Keratinocyte (primary cell): ENCODE results near the gene KRTAP10-6. TPM values are rescaled to one million over a fixed set of nuclear protein-coding genes. Genes with fewer than 3 reads are reported as not detected.

Experiments
- DNase-seq: peaks from one replicate; pipeline ENCODE4 v3.0.0-alpha.2; 2011; ENCODE audit warnings: low read depth, missing footprints, low spot score
- FAIRE-seq: peaks from 2 replicates; lab custom pipeline; 2011; peaks lifted over from hg19 to GRCh38; lab: Jason Lieb, UNC
- H2AFZ ChIP-seq: 2 replicates; pipeline ENCODE4 v1.6.0; 2012; ENCODE audit warnings: low read length, control low read depth, inconsistent platforms; ENCODE audit not compliant: control insufficient read depth
- H3K27ac ChIP-seq: 2 replicates; pipeline ENCODE4 v1.5.1; 2011; ENCODE audit warnings: low read length; ENCODE audit not compliant: control insufficient read depth, insufficient read depth
- H3K27me3 ChIP-seq: 3 replicates; pipeline ENCODE4 v1.6.0; 2011; ENCODE audit warnings: low read length; ENCODE audit not compliant: control insufficient read depth, insufficient read depth; ENCODE audit errors: extremely low read depth
- H3K36me3 ChIP-seq, 2 experiments: 2 replicates in 1 of 2; 3 replicates in 1 of 2; pipeline ENCODE4 v1.5.1; 2011; ENCODE audit warnings: low read length in 2 of 2, mild to moderate bottlenecking in 1 of 2; ENCODE audit not compliant: control insufficient read depth in 2 of 2, insufficient read depth in 2 of 2; ENCODE audit errors: extremely low read depth in 1 of 2
- H3K4me1 ChIP-seq: 3 replicates; pipeline ENCODE4 v1.5.1; 2011; ENCODE audit warnings: low read length; ENCODE audit not compliant: control insufficient read depth, insufficient read depth; ENCODE audit errors: extremely low read depth
- H3K4me2 ChIP-seq: 3 replicates; pipeline ENCODE4 v1.6.0; 2011; ENCODE audit warnings: low read depth, low read length; ENCODE audit not compliant: control insufficient read depth, insufficient read depth; ENCODE audit errors: extremely low read depth
- H3K4me3 ChIP-seq, 3 experiments: fragments of 200-600 bp in 1 of 3; sonication (generic) in 1 of 3; 2 replicates in 2 of 3; 3 replicates in 1 of 3; pipeline ENCODE4 v1.5.1; 2011 to 2016; ENCODE audit warnings: low read length in 3 of 3, mild to moderate bottlenecking in 3 of 3, control low read depth in 2 of 3, inconsistent platforms in 1 of 3, low read depth in 1 of 3, mixed read lengths in 1 of 3, mixed run types in 1 of 3, moderate library complexity in 1 of 3; ENCODE audit not compliant: control insufficient read depth in 2 of 3, insufficient read depth in 2 of 3; ENCODE audit errors: extremely low read depth in 1 of 3
- H3K79me2 ChIP-seq: 2 replicates; pipeline ENCODE4 v1.6.0; 2012; ENCODE audit warnings: low read length; ENCODE audit not compliant: control insufficient read depth, insufficient read depth
- H3K9ac ChIP-seq: 3 replicates; pipeline ENCODE4 v1.6.0; 2011; ENCODE audit warnings: low read length; ENCODE audit not compliant: control insufficient read depth, insufficient read depth; ENCODE audit errors: extremely low read depth
- H3K9me1 ChIP-seq: 3 replicates; pipeline ENCODE4 v1.6.0; 2011; ENCODE audit warnings: low read length; ENCODE audit not compliant: control insufficient read depth, insufficient read depth; ENCODE audit errors: extremely low read depth
- H3K9me3 ChIP-seq: 2 replicates; pipeline ENCODE4 v1.5.1; 2012; ENCODE audit warnings: low read depth, low read length; ENCODE audit not compliant: control insufficient read depth
- H4K20me1 ChIP-seq: 3 replicates; pipeline ENCODE4 v1.6.0; 2011; ENCODE audit warnings: low read length; ENCODE audit not compliant: control insufficient read depth, insufficient read depth; ENCODE audit errors: extremely low read depth
- EZH2 ChIP-seq: IDR thresholded peaks from one replicate; pipeline ENCODE4 v1.6.1; 2012; ENCODE audit warnings: inconsistent platforms, mild to moderate bottlenecking, low read length, moderate library complexity
- dilution Hi-C: fragments of 300-500 bp; cut with MboI; formaldehyde crosslinking; loops from one replicate; pipeline ENCODE4 v1.7.0; 2020; ENCODE audit warnings: low sequenced_read_pairs; ENCODE audit not compliant: extremely low pct_ligation_motif_present
- polyA plus RNA-seq, 5 experiments: library from polyadenylated mRNA; depleted of rRNA in 3 of 5; stranded (reverse) in 3 of 5; stranded (forward) in 1 of 5; unstranded in 1 of 5; fragments of >200 nt; gene quantifications; 1 replicate in 1 of 5; 2 replicates in 3 of 5; 3 replicates in 1 of 5; pipeline versions ENCODE4 v1.2.1 to v1.2.3, GENCODE V29; 2011 to 2012; ENCODE audit warnings: missing spikeins in 2 of 5, low read depth in 1 of 5, low replicate concordance in 1 of 5
- TF ChIP-seq, protein P1 (sequence below), 3 experiments: IDR thresholded peaks in 1 of 3; conservative IDR thresholded peaks in 1 of 3; optimal IDR thresholded peaks in 1 of 3; 2 replicates in 2 of 3; 3 replicates in 1 of 3; pipeline versions ENCODE3 to v1.5.1; 2011; ENCODE audit warnings: low read length in 3 of 3, mild to moderate bottlenecking in 3 of 3, moderate library complexity in 2 of 3, control low read depth in 1 of 3, inconsistent platforms in 1 of 3; ENCODE audit not compliant: insufficient read depth in 2 of 3; ENCODE audit errors: extremely low read depth in 1 of 3

Gene KRTAP10-6
- polyA plus RNA-seq, 1 donor (not counting 4 experiments of a cell fraction or from before 2014, with no cell fraction given), result not detected

DNA sequence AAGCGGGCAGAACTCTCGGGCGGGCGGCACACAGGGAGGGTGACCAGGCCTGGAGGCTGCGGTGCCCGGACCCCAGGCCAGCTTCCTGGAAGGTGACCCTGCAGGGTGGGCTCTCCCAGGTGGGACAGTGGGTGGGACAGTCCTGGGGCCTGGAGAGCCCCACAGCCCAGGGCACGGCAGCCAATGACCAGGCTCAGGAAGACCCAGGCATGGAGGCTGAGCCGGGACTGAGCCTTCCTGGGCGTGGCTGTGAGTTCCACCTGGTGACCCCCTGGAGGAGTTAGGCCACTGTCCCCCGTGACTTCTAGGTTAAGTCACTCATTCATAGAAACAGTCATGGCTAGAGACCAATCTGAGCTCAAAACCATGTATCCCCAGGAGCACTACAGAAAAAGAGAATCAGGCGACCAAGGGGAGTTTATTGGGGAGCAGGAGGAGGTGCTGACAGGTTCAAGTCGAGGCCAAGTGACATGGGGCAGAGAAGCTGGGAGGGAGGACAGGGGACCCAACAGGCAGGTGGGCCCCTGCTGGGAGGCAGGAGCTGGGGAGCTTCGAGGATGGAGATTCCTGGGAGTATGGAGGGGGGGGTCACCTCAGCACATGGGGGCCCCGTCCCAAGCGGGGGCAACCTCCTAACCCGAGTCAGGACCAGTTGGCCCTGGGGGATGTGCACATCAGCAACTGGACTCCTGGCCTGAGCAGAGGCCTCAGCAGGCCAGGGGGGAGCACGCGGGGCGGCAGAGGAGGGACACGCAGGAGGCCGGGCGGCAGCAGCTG lies 13.1 kb downstream of the KRTAP10-6 start:
- H3K79me2 ChIP-seq, result no peaks in the 10 kb centered on the region
- H3K4me2 ChIP-seq, result no peak overlapping the region
- H3K4me3 ChIP-seq, result no peak overlapping the region
- no peak overlapping the region for H2AFZ ChIP-seq
- H3K9me3 ChIP-seq, result peaks cover 11% of the 10 kb centered on the region
- no peak overlapping the region for H3K9ac ChIP-seq
- dilution Hi-C loops, result no loop called here
- TF ChIP-seq EZH2, result no peak
- TF ChIP-seq, protein P1, sequence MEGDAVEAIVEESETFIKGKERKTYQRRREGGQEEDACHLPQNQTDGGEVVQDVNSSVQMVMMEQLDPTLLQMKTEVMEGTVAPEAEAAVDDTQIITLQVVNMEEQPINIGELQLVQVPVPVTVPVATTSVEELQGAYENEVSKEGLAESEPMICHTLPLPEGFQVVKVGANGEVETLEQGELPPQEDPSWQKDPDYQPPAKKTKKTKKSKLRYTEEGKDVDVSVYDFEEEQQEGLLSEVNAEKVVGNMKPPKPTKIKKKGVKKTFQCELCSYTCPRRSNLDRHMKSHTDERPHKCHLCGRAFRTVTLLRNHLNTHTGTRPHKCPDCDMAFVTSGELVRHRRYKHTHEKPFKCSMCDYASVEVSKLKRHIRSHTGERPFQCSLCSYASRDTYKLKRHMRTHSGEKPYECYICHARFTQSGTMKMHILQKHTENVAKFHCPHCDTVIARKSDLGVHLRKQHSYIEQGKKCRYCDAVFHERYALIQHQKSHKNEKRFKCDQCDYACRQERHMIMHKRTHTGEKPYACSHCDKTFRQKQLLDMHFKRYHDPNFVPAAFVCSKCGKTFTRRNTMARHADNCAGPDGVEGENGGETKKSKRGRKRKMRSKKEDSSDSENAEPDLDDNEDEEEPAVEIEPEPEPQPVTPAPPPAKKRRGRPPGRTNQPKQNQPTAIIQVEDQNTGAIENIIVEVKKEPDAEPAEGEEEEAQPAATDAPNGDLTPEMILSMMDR (optimal IDR thresholded peaks at IDR 0.05 in 1 of 3, IDR thresholded peaks at IDR 0.05 in 1 of 3, conservative IDR thresholded peaks at IDR 0.05 in 1 of 3; ENCODE audit: extremely low read depth in 1 of 3, insufficient read depth in 2 of 3, low read length in 3 of 3), result no peak
- FAIRE-seq (no peak), DNase-seq (no peak)
- H3K4me1 ChIP-seq, result no peaks in the 10 kb centered on the region
- H3K36me3 ChIP-seq, result no peaks in the 10 kb centered on the region
- no peaks in the 10 kb centered on the region for H3K9me1 ChIP-seq
- no peaks in the 10 kb centered on the region for H4K20me1 ChIP-seq
- no peak overlapping the region for H3K27ac ChIP-seq
- no peaks in the 10 kb centered on the region for H3K27me3 ChIP-seq

DNA sequence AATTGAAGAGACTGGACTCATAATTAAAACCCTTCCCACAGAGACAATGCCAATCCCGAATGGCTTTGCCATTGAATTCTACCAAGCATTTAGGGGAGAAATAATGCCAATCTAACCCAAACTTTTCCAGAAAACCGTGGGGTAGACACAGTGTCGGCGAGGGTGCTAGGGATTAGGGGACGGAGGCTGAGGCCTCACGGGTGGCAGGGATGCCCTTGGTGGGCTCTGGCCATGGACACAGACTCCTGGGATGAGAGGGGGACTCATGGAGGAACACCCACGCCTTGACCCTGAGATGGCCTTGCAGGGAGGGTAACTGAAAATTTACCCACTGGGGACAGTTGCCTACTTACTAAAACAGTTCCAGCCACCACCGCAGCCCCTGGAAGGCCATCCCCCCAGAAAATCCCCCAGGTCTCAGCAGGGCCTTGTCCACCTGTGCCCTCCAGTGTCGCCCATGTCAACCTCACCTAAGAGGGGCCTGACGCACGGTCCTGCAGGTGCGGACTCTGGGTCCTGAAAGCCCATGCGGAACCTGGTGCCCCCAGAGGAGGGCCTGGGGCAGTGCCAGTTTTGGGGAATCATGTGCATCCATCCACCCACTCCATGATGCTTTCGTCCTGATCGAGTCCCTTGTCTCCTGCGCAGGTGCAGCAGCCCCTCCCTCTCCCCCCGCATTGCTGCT lies 13.8 kb downstream of the KRTAP10-6 start:
- H3K9me1 ChIP-seq, result no peaks in the 10 kb centered on the region
- DNase-seq, result no peak
- H3K4me2 ChIP-seq, result no peak overlapping the region
- H4K20me1 ChIP-seq, result no peaks in the 10 kb centered on the region
- dilution Hi-C loops, result no loop called here
- no peak overlapping the region for H3K4me3 ChIP-seq
- no peaks in the 10 kb centered on the region for H3K27me3 ChIP-seq
- no peak overlapping the region for H2AFZ ChIP-seq
- H3K9me3 ChIP-seq, result peaks cover 11% of the 10 kb centered on the region
- H3K9ac ChIP-seq, result no peak overlapping the region
- H3K36me3 ChIP-seq, result no peaks in the 10 kb centered on the region
- no peak for FAIRE-seq
- no peak overlapping the region for H3K27ac ChIP-seq
- H3K4me1 ChIP-seq, result no peaks in the 10 kb centered on the region
- TF ChIP-seq, protein P1 (optimal IDR thresholded peaks at IDR 0.05 in 1 of 3, IDR thresholded peaks at IDR 0.05 in 1 of 3, conservative IDR thresholded peaks at IDR 0.05 in 1 of 3; ENCODE audit: extremely low read depth in 1 of 3, insufficient read depth in 2 of 3, low read length in 3 of 3), result no peak
- TF ChIP-seq EZH2, result no peak
- no peaks in the 10 kb centered on the region for H3K79me2 ChIP-seq
